Measurements from ENCODE around the gene PHACTR1.

DNA sequence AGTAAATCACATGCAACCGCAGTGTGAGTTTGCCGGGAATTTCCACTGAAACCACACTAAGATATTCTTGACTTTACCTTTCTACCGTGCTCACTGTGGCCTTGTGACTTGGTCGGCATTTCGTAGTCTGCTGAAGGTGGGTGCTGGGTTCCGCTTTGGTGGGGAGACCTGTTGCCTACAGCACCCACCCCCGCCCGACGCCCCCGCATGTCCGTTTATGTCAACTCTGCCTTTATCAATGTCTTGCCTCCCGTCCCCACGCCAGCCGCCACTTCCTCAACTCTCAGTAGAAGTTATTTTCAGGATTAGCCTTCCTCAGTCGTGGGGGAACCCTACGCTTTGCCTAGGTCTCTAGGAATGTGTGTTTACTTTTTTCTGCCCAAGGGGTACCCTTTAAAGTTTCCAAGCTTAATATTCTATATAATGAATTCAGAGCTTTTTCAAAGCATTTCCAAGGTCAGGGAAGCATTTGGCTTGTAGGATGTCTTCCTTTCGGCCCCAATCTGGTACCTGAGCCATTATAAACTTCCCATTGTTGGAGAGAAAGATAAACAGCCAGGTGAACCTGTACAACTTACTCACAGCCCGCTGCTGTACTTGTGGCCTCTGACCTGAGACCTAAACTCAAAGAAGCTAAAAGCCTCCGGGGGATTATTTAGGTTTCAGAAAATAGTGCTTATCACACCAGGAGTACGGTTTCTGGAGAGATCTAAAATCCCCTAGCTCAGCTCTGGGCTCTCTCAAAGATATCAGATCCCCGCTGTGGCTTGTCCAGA lies 557.6 kb downstream of the PHACTR1 start:
- TF ChIP-seq, protein P1, sequence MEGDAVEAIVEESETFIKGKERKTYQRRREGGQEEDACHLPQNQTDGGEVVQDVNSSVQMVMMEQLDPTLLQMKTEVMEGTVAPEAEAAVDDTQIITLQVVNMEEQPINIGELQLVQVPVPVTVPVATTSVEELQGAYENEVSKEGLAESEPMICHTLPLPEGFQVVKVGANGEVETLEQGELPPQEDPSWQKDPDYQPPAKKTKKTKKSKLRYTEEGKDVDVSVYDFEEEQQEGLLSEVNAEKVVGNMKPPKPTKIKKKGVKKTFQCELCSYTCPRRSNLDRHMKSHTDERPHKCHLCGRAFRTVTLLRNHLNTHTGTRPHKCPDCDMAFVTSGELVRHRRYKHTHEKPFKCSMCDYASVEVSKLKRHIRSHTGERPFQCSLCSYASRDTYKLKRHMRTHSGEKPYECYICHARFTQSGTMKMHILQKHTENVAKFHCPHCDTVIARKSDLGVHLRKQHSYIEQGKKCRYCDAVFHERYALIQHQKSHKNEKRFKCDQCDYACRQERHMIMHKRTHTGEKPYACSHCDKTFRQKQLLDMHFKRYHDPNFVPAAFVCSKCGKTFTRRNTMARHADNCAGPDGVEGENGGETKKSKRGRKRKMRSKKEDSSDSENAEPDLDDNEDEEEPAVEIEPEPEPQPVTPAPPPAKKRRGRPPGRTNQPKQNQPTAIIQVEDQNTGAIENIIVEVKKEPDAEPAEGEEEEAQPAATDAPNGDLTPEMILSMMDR (IDR thresholded peaks at IDR 0.05), result no peak
- no peak for TF ChIP-seq POLR2A (IDR thresholded peaks at IDR 0.05)
- no peak for TF ChIP-seq EP300 (IDR thresholded peaks at IDR 0.05)

Data from stomach (tissue), 4 donors.